Neuronal stem cell (in vitro differentiated cells): ENCODE results near the gene RASA4.
"Not testable (repeated sequence)": the region's sequence is repeated elsewhere in the genome, so short reads cannot be mapped to it uniquely, and the experiment has no call there.

Experiments
- DNase-seq: peaks from one replicate; pipeline ENCODE4 v3.0.0-alpha.2; 2013; ENCODE audit warnings: low spot score
- H2AFZ ChIP-seq: one replicate; pipeline ENCODE4 v1.6.1; 2013; ENCODE audit warnings: mild to moderate bottlenecking, low read length, inconsistent platforms
- H2AK5ac ChIP-seq: 2 replicates; pipeline ENCODE4 v1.6.1; 2013; ENCODE audit warnings: low read depth, mild to moderate bottlenecking, inconsistent platforms, low read length, moderate library complexity, mixed read lengths
- H2BK120ac ChIP-seq: 2 replicates; pipeline ENCODE4 v1.6.1; 2013; ENCODE audit warnings: low read depth, mild to moderate bottlenecking, inconsistent platforms, low read length, moderate library complexity, mixed read lengths
- H2BK12ac ChIP-seq: one replicate; pipeline ENCODE4 v1.6.1; 2013; ENCODE audit warnings: low read length, inconsistent platforms
- H2BK15ac ChIP-seq: 2 replicates; pipeline ENCODE4 v1.6.1; 2013; ENCODE audit warnings: mild to moderate bottlenecking, low read length, inconsistent platforms, mixed read lengths
- H2BK5ac ChIP-seq: one replicate; pipeline ENCODE4 v1.6.1; 2013; ENCODE audit warnings: inconsistent platforms, mild to moderate bottlenecking, low read length, moderate library complexity
- H3K14ac ChIP-seq: one replicate; pipeline ENCODE4 v1.6.1; 2013; ENCODE audit warnings: low read length, inconsistent platforms
- H3K18ac ChIP-seq: 2 replicates; pipeline ENCODE4 v1.6.1; 2013; ENCODE audit warnings: low read length, inconsistent platforms
- H3K23ac ChIP-seq: 2 replicates; pipeline ENCODE4 v1.6.1; 2013; ENCODE audit warnings: low read depth, mild to moderate bottlenecking, mixed read lengths, low read length, inconsistent platforms; ENCODE audit not compliant: poor library complexity
- H3K27ac ChIP-seq: replicated peaks from 3 replicates; pipeline ENCODE4 v1.5.1; 2013; ENCODE audit warnings: low read length, inconsistent platforms
- H3K27me3 ChIP-seq, 3 experiments: 2 replicates each; pipeline ENCODE4 v1.6.1; 2013; ENCODE audit warnings: low read length in 3 of 3, mild to moderate bottlenecking in 2 of 3, inconsistent platforms in 1 of 3, low read depth in 1 of 3, mixed read lengths in 1 of 3, moderate library complexity in 1 of 3; ENCODE audit not compliant: control insufficient read depth in 3 of 3, insufficient read depth in 3 of 3
- H3K36me3 ChIP-seq, 2 donors: replicated peaks in 1 of 2; 2 replicates each; pipeline ENCODE4 v1.6.1; 2013; ENCODE audit warnings: low read length in 2 of 2; ENCODE audit not compliant: control insufficient read depth in 2 of 2, insufficient read depth in 2 of 2
- H3K4ac ChIP-seq: 2 replicates; pipeline ENCODE4 v1.6.1; 2013; ENCODE audit warnings: inconsistent platforms, mild to moderate bottlenecking, low read length, moderate library complexity
- H3K4me1 ChIP-seq, 2 donors: 1 replicate in 1 of 2; 2 replicates in 1 of 2; pipeline ENCODE4 v1.6.1; 2013; ENCODE audit warnings: low read length in 2 of 2, low read depth in 1 of 2; ENCODE audit not compliant: control insufficient read depth in 2 of 2, insufficient read depth in 1 of 2
- H3K4me2 ChIP-seq: one replicate; pipeline ENCODE4 v1.6.1; 2013; ENCODE audit warnings: mild to moderate bottlenecking, low read length, inconsistent platforms; ENCODE audit not compliant: insufficient read depth, poor library complexity, severe bottlenecking
- H3K4me3 ChIP-seq, 2 donors: 2 replicates each; pipeline ENCODE4 v1.5.1; 2013; ENCODE audit warnings: low read length in 2 of 2, mild to moderate bottlenecking in 2 of 2, inconsistent platforms in 1 of 2, moderate library complexity in 1 of 2
- H3K79me1 ChIP-seq: one replicate; pipeline ENCODE4 v1.6.1; 2013; ENCODE audit warnings: low read depth, mild to moderate bottlenecking, inconsistent platforms, low read length, moderate library complexity
- H3K9ac ChIP-seq: one replicate; pipeline ENCODE4 v1.6.1; 2013; ENCODE audit warnings: mild to moderate bottlenecking, low read depth, low read length, inconsistent platforms; ENCODE audit not compliant: poor library complexity
- H3K9me3 ChIP-seq, 2 donors: replicated peaks in 1 of 2; 2 replicates each; pipeline versions ENCODE3 to v1.6.1; 2013; ENCODE audit warnings: low read length in 2 of 2, mild to moderate bottlenecking in 2 of 2, inconsistent platforms in 1 of 2, low read depth in 1 of 2, mixed read lengths in 1 of 2, moderate library complexity in 1 of 2; ENCODE audit not compliant: control insufficient read depth in 2 of 2, insufficient read depth in 1 of 2
- H4K8ac ChIP-seq: one replicate; pipeline ENCODE4 v1.6.1; 2013; ENCODE audit warnings: low read depth, mild to moderate bottlenecking, inconsistent platforms, low read length, moderate library complexity
- H4K91ac ChIP-seq: one replicate; pipeline ENCODE4 v1.6.1; 2013; ENCODE audit warnings: low read length, low read depth, mild to moderate bottlenecking, inconsistent platforms; ENCODE audit not compliant: poor library complexity
- WGBS, 2 donors: extraction: QIAGEN DNeasy Blood & Tissue Kit; methylation state at CpG; one replicate each; pipeline ENCODE4 v1.1.7; 2013; ENCODE audit warnings: missing lambda C conversion rate in 2 of 2, mixed read lengths in 1 of 2; ENCODE audit not compliant: insufficient read length in 2 of 2, insufficient replicate concordance in 1 of 2; ENCODE audit errors: extremely low coverage in 2 of 2; 5-methylcytosine and 5-hydroxymethylcytosine counted together

The RASA4 gene

GRCh38 chr7:102635354-102635753 lies 18.8 kb upstream of the RASA4 start:
- not testable (repeated sequence) for H3K9me3 ChIP-seq, H2BK12ac ChIP-seq, H2AFZ ChIP-seq

GRCh38 chr7:102634299-102634698 lies 17.7 kb upstream of the RASA4 start:
- H3K18ac ChIP-seq, H3K4me2 ChIP-seq, H3K14ac ChIP-seq, H3K79me1 ChIP-seq, H2BK12ac ChIP-seq, H2BK15ac ChIP-seq, H3K4me3 ChIP-seq, H2BK5ac ChIP-seq, H3K4me1 ChIP-seq, H3K9me3 ChIP-seq, H4K91ac ChIP-seq, H3K4ac ChIP-seq, H4K8ac ChIP-seq, H2AK5ac ChIP-seq, H2AFZ ChIP-seq, DNase-seq, H3K27ac ChIP-seq, H3K9ac ChIP-seq, H3K36me3 ChIP-seq, H3K23ac ChIP-seq, H3K27me3 ChIP-seq, H2BK120ac ChIP-seq: not testable (repeated sequence)
- WGBS, 2 donors, result no CpG with 5 or more reads among the region's 6 CpGs

More at GRCh38 chr7:102635354-102635753, 18.8 kb upstream of the RASA4 start:
- H3K18ac ChIP-seq, H3K14ac ChIP-seq, H3K27me3 ChIP-seq, H2BK120ac ChIP-seq, H3K79me1 ChIP-seq, H3K27ac ChIP-seq, H2BK15ac ChIP-seq, H3K36me3 ChIP-seq, H4K91ac ChIP-seq, H3K4ac ChIP-seq, H4K8ac ChIP-seq, H3K4me2 ChIP-seq, H3K9ac ChIP-seq, H3K23ac ChIP-seq, H2AK5ac ChIP-seq, H2BK5ac ChIP-seq, H3K4me1 ChIP-seq, DNase-seq, H3K4me3 ChIP-seq: not testable (repeated sequence)
- no CpG with 5 or more reads among the region's 5 CpGs for WGBS, 2 donors

GRCh38 chr7:102630622-102631021 lies 14.1 kb upstream of the RASA4 start:
- not testable (repeated sequence) for DNase-seq, H3K4ac ChIP-seq, H3K18ac ChIP-seq, H3K23ac ChIP-seq, H3K27me3 ChIP-seq, H3K4me3 ChIP-seq, H3K9ac ChIP-seq, H2AFZ ChIP-seq, H2AK5ac ChIP-seq, H3K36me3 ChIP-seq, H3K27ac ChIP-seq, H3K4me2 ChIP-seq, H2BK12ac ChIP-seq, H2BK15ac ChIP-seq, H4K8ac ChIP-seq, H4K91ac ChIP-seq, H3K9me3 ChIP-seq, H2BK5ac ChIP-seq, H3K79me1 ChIP-seq, H3K14ac ChIP-seq, H2BK120ac ChIP-seq, H3K4me1 ChIP-seq
- no CpG with 5 or more reads among the region's 9 CpGs for WGBS, 2 donors

GRCh38 chr7:102627271-102627904 lies 10.8 kb upstream of the RASA4 start:
- H3K4ac ChIP-seq, H2BK120ac ChIP-seq, H3K9ac ChIP-seq, H2BK5ac ChIP-seq, H4K8ac ChIP-seq, H3K4me3 ChIP-seq, H2BK12ac ChIP-seq, H3K27me3 ChIP-seq, H2AK5ac ChIP-seq, H3K4me1 ChIP-seq, H3K18ac ChIP-seq, H3K14ac ChIP-seq, H2BK15ac ChIP-seq, H3K23ac ChIP-seq, H4K91ac ChIP-seq, H3K27ac ChIP-seq, H2AFZ ChIP-seq, DNase-seq, H3K4me2 ChIP-seq, H3K79me1 ChIP-seq, H3K9me3 ChIP-seq, H3K36me3 ChIP-seq: not testable (repeated sequence)
- no CpG with 5 or more reads among the region's 8 CpGs for WGBS, 2 donors
